Neutrophil (primary cell): Measurements from ENCODE around the gene SSPN.

Experiments
- H3K27ac ChIP-seq: fragments of 200-600 bp; sonication (generic); 2 replicates; pipeline ENCODE4 v1.5.1; 2016; ENCODE audit warnings: mild to moderate bottlenecking, moderate library complexity
- H3K27me3 ChIP-seq: fragments of 200-600 bp; sonication (generic); 2 replicates; pipeline ENCODE4 v1.6.0; 2016; ENCODE audit warnings: mild to moderate bottlenecking
- H3K36me3 ChIP-seq: fragments of 200-600 bp; sonication (generic); 2 replicates; pipeline ENCODE4 v1.5.1; 2017
- H3K4me1 ChIP-seq, 2 experiments: fragments of 200-600 bp in 1 of 2; sonication (generic) in 1 of 2; 1 replicate in 1 of 2; 2 replicates in 1 of 2; pipeline versions ENCODE4 v1.5.1 to v1.6.1; 2013 to 2016; ENCODE audit warnings: low read depth in 1 of 2, low read length in 1 of 2, mild to moderate bottlenecking in 1 of 2, moderate library complexity in 1 of 2; ENCODE audit not compliant: control insufficient read depth in 1 of 2, insufficient read depth in 1 of 2
- H3K4me3 ChIP-seq, 2 experiments: fragments of 200-600 bp in 1 of 2; sonication (generic) in 1 of 2; 1 replicate in 1 of 2; 2 replicates in 1 of 2; pipeline ENCODE4 v1.5.1; 2013 to 2016; ENCODE audit warnings: low read depth in 1 of 2, low read length in 1 of 2, mild to moderate bottlenecking in 1 of 2, moderate library complexity in 1 of 2
- H3K9me3 ChIP-seq: fragments of 200-600 bp; sonication (generic); 2 replicates; pipeline ENCODE4 v1.5.1; 2016
- CTCF ChIP-seq: fragments of 200-600 bp; sonication (generic); IDR thresholded peaks from 2 replicates; pipeline ENCODE4 v1.5.1; 2016; ENCODE audit warnings: antibody characterized with exemption

The SSPN gene

DNA sequence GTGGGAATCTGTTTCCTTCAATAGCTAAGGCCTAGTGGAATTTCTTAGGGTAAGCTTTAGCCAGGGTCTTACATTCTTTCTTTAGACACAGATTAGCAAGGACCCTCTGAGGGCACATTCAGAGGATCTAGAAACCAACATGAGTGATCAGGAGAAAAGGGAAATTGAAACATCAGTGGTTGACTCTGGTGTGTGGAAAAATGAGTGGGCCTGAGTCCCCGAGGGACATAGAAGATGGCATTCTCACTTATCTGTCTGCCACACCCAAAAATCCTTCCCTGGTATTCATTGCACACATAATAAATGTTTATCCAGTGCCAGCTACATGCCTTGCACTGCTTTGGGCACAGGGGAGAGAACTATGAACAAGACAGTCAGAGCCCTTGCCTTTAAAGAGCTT is 82.9 kb downstream of the SSPN start:
- Histone ChIP-seq H3K27ac (no peak overlapping the region), H3K9me3 (no peaks in the 10 kb centered on the region), H3K4me3 (no peak overlapping the region), H3K36me3 (no peaks in the 10 kb centered on the region), H3K27me3 (no peaks in the 10 kb centered on the region), H3K4me1 (peaks cover 18 to 25% of the 10 kb centered on the region in 2 experiments)
- no peak for TF ChIP-seq CTCF

DNA sequence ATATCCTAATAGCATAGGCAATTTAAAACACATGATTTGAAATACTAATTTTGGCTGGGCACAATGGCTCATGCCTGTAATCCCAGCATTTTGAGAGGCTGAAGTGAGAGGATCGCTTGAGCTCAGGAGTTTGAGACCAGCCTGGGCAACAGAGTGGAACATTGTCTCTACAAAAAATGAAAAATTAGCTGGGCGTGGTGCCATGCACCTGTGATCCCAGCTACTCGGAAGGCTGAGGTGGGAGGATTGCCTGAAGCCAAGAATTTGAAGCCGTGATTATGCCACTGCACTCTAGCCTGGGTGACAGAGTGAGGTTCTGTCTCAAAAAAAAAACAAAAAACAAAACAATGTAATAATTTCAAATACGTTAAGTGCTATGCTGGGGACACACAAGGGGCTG is 83.3 kb downstream of the SSPN start:
- no peaks in the 10 kb centered on the region for H3K27me3 ChIP-seq
- no peak overlapping the region for H3K4me3 ChIP-seq
- no peak overlapping the region for H3K27ac ChIP-seq
- H3K36me3 ChIP-seq: no peaks in the 10 kb centered on the region
- no peak for TF ChIP-seq CTCF
- H3K9me3 ChIP-seq: no peaks in the 10 kb centered on the region
- H3K4me1 ChIP-seq: peaks cover 18 to 25% of the 10 kb centered on the region in 2 experiments

DNA sequence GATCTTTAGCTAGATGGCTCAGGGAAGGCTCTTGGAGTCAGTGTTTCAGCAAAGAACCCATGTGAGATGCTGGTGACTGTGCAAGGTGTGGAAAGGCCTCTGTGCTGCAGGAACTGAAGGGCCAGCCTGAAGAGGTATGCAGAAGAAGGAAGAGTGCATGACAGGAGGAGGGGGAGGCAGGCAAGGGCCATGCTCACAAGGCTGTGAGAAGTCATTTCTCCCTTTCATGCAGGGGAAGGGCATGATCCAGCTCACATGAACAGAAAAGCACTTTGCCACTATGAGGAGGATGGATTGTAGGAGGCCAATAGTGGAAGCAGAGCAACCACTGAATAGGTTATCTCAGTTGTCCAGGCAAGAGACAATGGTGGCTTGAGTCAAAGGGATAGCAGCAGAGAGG is 83.7 kb downstream of the SSPN start:
- H3K27ac ChIP-seq: no peak overlapping the region
- H3K36me3 ChIP-seq: no peaks in the 10 kb centered on the region
- no peak for TF ChIP-seq CTCF
- no peak overlapping the region for H3K4me3 ChIP-seq
- H3K9me3 ChIP-seq: no peaks in the 10 kb centered on the region
- no peaks in the 10 kb centered on the region for H3K27me3 ChIP-seq
- peaks cover 18 to 25% of the 10 kb centered on the region in 2 experiments for H3K4me1 ChIP-seq

- peaks cover 11 to 17% of the 10 kb centered on the region in 2 experiments for H3K4me1 ChIP-seq
- H3K9me3 ChIP-seq: no peaks in the 10 kb centered on the region
- no peaks in the 10 kb centered on the region for H3K27me3 ChIP-seq
- no peak overlapping the region for H3K4me3 ChIP-seq
- no peak for TF ChIP-seq CTCF
- no peaks in the 10 kb centered on the region for H3K36me3 ChIP-seq
- no peak overlapping the region for H3K27ac ChIP-seq
Measured at GRCh38 chr12:26279908-26280307, 84.5 kb downstream of the SSPN start.

GRCh38 chr12:26280869-26281268 is 85.5 kb downstream of the SSPN start:
- Histone ChIP-seq H3K27me3 (no peaks in the 10 kb centered on the region), H3K4me1 (peaks cover 2 to 11% of the 10 kb centered on the region in 2 experiments), H3K36me3 (no peaks in the 10 kb centered on the region), H3K9me3 (no peaks in the 10 kb centered on the region), H3K27ac (no peak overlapping the region), H3K4me3 (no peak overlapping the region)
- no peak for TF ChIP-seq CTCF

- Histone ChIP-seq H3K36me3 (no peaks in the 10 kb centered on the region), H3K27ac (no peak overlapping the region), H3K4me1 (peaks cover 0 to 7% of the 10 kb centered on the region in 2 experiments), H3K27me3 (no peaks in the 10 kb centered on the region), H3K9me3 (no peaks in the 10 kb centered on the region), H3K4me3 (no peak overlapping the region)
- no peak for TF ChIP-seq CTCF
Measured at GRCh38 chr12:26281320-26281719, 85.9 kb downstream of the SSPN start.
